Epithelial cell of esophagus (primary cell): Measurements from ENCODE around the gene ELMO3.
A peak's percentile ranks its signal among the peaks of the same experiment; 100 is the strongest.

Experiments used
- DNase-seq: peaks from one replicate; pipeline ENCODE4 v3.0.0; 2010; ENCODE audit warnings: low read depth
- H3K4me3 ChIP-seq: 2 replicates; pipeline ENCODE4 v1.5.1; 2011; ENCODE audit warnings: mild to moderate bottlenecking, low read length, control low read depth
- TF ChIP-seq, protein P1 (sequence below): IDR thresholded peaks from 2 replicates; pipeline ENCODE4 v1.5.1; 2011; ENCODE audit warnings: low read depth, mild to moderate bottlenecking, low read length, control low read depth, inconsistent platforms; ENCODE audit not compliant: insufficient read depth; ENCODE audit errors: missing control alignments

Gene ELMO3

DNA sequence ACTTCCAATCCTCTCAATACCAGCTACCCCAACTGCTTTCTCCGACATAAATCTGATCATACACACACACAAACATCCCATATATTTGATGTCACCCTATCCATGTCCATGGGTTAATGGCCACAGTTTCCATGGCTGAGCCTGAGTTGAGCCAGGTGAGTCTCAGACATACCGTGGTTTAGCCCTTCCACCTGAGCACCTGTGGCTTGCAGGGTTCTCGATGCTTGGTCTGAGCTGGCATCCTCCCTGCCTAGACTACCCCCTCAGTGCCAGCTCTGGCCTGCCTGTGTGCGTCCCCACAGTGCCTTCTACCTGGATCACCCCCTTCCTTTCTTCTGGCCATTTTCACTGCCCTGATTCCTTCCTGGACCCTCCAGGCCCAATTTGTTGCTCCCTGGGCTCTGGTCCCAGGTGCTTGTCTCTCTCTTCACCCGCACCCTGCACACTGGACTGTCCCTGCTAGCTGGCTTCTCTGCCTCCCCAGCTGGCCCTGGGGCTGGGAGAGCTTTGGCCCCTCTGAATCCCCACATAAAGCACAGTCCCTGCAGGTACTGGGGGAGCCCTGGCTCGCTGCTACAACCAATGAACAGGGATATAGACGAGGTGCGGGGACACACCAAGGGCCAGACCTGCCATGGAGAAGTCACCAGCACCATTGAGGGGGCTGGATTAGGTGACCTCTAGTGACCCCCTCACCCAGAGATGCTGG lies 7.4 kb downstream of the ELMO3 start:
- no peak overlapping the region for H3K4me3 ChIP-seq
- DNase-seq, result no peak
- TF ChIP-seq, protein P1, sequence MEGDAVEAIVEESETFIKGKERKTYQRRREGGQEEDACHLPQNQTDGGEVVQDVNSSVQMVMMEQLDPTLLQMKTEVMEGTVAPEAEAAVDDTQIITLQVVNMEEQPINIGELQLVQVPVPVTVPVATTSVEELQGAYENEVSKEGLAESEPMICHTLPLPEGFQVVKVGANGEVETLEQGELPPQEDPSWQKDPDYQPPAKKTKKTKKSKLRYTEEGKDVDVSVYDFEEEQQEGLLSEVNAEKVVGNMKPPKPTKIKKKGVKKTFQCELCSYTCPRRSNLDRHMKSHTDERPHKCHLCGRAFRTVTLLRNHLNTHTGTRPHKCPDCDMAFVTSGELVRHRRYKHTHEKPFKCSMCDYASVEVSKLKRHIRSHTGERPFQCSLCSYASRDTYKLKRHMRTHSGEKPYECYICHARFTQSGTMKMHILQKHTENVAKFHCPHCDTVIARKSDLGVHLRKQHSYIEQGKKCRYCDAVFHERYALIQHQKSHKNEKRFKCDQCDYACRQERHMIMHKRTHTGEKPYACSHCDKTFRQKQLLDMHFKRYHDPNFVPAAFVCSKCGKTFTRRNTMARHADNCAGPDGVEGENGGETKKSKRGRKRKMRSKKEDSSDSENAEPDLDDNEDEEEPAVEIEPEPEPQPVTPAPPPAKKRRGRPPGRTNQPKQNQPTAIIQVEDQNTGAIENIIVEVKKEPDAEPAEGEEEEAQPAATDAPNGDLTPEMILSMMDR, result no peak

DNA sequence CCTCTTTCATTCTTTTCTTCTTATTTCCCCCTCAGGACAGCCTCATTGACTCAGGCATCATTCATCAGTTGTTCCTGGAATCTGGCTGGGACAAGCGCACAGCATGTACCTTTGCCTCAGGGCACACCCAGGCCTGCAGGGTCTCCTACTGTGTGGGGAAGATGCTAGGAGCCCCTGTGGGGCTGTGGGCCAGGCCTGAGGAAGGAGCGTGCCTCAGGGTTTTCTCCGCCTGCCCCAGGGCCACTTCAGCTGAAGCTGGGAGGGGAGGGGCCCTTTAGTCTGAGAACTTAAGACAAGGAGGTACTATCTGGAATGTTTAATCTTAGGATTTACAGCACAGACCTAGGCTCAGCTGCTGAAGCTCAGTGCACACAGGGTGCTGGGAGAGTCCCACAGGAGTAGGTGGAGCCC lies 7.9 kb downstream of the ELMO3 start:
- peak; percentile 59 for DNase-seq
- TF ChIP-seq, protein P1, result no peak
- no peak overlapping the region for H3K4me3 ChIP-seq

DNA sequence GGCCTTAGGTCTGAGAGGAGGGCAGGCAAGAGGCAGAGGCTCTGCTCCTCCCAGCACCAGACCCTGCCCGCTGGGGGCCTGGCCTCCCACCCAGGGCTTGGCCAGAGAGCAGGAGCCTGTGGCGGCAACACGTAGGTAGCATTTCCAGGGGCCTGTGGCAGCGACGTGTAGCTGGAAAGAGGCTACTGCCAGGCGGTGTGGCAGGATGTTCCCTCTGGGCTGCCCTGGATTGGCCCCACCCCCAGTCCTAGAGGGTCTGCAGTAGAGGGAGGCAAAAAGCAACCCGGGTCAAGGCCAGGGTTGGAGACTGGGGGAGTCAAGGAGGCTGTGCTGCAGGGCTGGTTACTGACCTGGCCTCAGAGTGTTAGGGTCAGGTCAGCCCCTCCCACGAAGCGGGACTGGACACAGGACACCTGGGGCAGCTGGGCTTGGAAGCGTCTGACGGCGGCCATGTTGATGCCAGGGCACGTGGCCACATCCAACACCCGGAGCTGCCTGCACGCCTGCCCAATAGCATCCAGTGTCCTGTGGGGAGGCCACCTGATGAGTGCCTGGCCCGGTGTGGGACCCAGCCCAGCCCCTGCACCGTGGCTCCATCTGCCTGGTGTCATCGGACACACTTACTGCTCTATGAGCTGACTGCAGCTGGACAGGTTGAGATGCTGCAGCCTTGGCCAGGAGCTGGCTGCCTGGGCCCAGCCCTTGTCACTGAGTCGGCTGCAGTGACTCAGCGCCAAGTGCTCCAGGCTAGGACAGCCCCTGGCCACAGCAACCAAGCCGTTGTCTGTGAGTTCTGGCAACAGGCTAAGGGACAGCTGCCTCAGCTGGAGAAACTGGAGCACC lies 8.5 kb downstream of the ELMO3 start:
- TF ChIP-seq, protein P1, result no peak
- peak; percentile 73 for DNase-seq
- no peak overlapping the region for H3K4me3 ChIP-seq

DNA sequence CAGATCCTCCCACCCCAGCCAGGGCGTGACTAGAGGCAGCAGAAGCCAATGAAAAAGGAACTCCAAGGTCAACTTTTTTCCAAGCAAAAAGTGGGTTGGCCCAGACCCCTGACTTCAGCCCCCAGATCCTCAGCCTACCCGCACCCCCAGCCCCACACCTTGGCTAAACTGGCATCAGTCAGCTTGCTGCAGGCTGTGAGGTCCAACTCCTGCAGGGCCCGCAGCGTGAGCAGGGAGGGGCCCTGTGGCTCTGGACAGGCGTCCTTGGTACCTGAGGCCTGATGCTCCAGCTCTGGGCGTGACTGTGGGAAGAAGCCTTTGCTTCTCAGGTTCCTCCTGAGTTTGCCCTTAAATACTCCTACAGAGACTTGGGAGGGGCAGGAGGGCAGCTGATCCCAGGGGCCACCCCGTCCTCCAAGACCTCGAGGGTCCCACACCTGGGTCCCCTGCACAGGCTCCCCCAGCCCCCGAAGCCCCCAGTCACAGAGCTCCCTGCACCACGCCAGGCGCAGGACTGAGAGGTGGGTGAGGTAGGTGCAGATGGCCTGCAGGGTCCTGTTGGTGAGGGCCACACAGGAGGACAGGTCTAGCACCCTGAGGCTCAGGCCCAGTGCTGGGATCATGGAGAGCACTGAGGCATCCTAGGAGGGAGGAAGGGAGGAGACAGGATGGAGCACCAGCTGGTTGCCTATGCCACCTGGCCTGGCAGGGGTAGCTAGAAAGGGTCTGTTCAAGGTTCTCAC lies 9.4 kb downstream of the ELMO3 start:
- TF ChIP-seq, protein P1, result no peak
- no peak for DNase-seq
- no peak overlapping the region for H3K4me3 ChIP-seq

DNA sequence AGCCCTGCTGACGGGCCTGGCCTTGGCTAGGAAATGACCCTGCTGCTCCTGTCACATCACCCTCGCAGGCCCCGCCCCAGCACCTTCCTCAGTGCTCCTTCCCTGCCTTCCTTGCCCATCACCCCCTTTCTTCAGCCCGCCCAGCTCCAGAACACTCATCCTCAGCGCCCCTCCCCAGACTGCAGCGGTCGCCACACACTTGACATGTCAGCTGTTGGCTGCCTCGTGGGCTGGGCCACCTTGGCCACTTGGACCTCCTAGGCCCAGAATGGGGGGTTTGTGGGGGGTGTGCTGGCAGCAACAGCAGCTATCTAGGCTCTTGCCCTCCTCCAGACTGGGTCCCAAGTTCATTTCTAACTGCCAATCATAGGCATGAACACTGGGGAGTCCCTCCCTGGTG lies 10.6 kb downstream of the ELMO3 start:
- no peak for DNase-seq

More for the DNA sequence above, 10.6 kb downstream of the ELMO3 start:
- TF ChIP-seq, protein P1, result no peak
- H3K4me3 ChIP-seq, result no peak overlapping the region
